ENCODE data around the gene TRIM71.
"Not testable (repeated sequence)": the region's sequence is repeated elsewhere in the genome, so short reads cannot be mapped to it uniquely, and the experiment has no call there.

TRIM71 gene

DNA sequence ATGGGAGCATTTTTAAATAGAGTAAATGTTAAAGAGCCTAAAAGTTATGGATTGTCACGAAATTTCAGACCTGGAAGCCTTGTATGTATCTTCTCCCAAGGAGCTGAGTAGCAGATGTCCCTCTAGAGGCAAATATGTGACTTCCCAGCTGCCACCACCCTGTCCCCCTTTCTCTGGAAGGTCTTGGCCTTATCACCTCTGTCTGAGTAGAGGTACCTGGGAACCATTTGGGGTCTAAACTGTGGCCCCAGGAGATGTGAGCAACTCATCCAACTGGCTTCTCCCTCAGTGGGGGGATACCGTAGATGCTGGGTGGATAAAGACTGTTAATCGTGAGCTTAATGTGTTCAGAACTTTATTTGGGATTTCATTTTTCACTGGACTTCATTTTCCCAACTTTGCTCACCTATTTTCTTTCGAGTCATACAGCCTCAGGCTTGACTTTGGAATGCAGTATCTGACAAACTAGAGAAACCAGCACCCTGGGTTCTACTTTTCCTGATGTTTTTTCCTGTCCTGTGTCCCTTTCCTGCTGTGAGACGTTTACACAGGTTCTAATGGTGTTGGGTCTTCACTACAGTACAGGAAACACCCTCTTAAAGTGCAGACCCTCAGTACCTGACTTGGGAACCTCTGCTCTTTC is 80.3 kb downstream of the TRIM71 start:
- TF ChIP-seq TAF1 (IDR thresholded peaks at IDR 0.05; ENCODE audit: borderline replicate concordance, low read depth, low read length): no peak
- TF ChIP-seq POLR2A (IDR thresholded peaks at IDR 0.05; ENCODE audit: low read depth, low read length): no peak
- TF ChIP-seq POLR2AphosphoS5 (IDR thresholded peaks at IDR 0.05; ENCODE audit: low read depth, low read length): no peak
- FAIRE-seq (no peak), DNase-seq (ENCODE audit: insufficient read length) (no peak)

DNA sequence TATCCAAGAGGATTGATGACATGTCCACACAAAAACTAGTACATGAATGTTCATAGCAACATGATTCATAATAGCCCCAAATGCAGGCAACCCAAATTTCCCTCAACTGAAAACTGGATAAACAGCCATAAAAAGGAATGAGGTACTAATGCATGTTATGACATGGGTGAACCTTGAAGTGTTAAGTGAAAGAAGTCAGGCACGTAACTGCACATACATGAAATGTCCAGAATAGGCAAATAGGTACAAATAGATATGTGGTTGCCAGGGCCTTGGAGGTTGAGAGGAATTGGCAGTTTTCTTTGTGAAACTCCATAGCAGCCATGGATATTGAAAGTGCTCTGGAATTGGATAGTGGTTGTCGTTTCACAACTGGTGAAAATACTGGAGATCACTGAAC is 81.5 kb downstream of the TRIM71 start:
- FAIRE-seq (no peak), DNase-seq (ENCODE audit: insufficient read length) (no peak)
- TF ChIP-seq POLR2A (IDR thresholded peaks at IDR 0.05; ENCODE audit: low read depth, low read length) (no peak), POLR2AphosphoS5 (IDR thresholded peaks at IDR 0.05; ENCODE audit: low read depth, low read length) (no peak), TAF1 (IDR thresholded peaks at IDR 0.05; ENCODE audit: borderline replicate concordance, low read depth, low read length) (no peak)

- DNase-seq (ENCODE audit: insufficient read length) (no peak), FAIRE-seq (no peak)
- TF ChIP-seq POLR2A (IDR thresholded peaks at IDR 0.05; ENCODE audit: low read depth, low read length): no peak
- no peak for TF ChIP-seq TAF1 (IDR thresholded peaks at IDR 0.05; ENCODE audit: borderline replicate concordance, low read depth, low read length)
- TF ChIP-seq POLR2AphosphoS5 (IDR thresholded peaks at IDR 0.05; ENCODE audit: low read depth, low read length): no peak
These were observed 83.5 kb downstream of the TRIM71 start for GRCh38 chr3:32901005-32901932.

GRCh38 chr3:32902887-32903371 is 85.1 kb downstream of the TRIM71 start:
- DNase-seq (ENCODE audit: insufficient read length); FAIRE-seq: not testable (repeated sequence)

DNA sequence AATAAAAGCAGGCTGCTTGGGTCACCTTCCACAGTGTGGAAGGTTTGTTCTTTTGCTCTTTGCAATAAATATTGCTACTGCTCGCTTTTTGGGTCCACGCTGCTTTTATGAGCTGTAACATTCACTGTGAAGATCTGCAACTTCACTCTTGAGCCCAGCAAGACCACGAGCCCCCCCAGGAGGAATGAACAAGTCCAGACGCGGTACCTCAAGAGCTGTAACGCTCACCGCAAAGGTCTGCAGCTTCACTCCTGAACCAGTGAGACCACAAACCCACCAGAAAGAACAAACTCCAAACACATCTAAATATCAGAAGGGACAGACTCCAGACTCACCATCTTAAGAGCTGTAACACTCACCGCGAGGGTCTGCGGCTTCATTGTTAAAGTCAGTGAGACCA is 86.2 kb downstream of the TRIM71 start:
- FAIRE-seq (no peak), DNase-seq (ENCODE audit: insufficient read length) (no peak)
- TF ChIP-seq TAF1 (IDR thresholded peaks at IDR 0.05; ENCODE audit: borderline replicate concordance, low read depth, low read length) (no peak), POLR2A (IDR thresholded peaks at IDR 0.05; ENCODE audit: low read depth, low read length) (no peak), POLR2AphosphoS5 (IDR thresholded peaks at IDR 0.05; ENCODE audit: low read depth, low read length) (no peak)

- no peak for FAIRE-seq
- no peak for TF ChIP-seq POLR2AphosphoS5 (IDR thresholded peaks at IDR 0.05; ENCODE audit: low read depth, low read length)
- no peak for TF ChIP-seq POLR2A (IDR thresholded peaks at IDR 0.05; ENCODE audit: low read depth, low read length)
- no peak for TF ChIP-seq TAF1 (IDR thresholded peaks at IDR 0.05; ENCODE audit: borderline replicate concordance, low read depth, low read length)
These were observed 92.2 kb downstream of the TRIM71 start for GRCh38 chr3:32909999-32910398.

DNA sequence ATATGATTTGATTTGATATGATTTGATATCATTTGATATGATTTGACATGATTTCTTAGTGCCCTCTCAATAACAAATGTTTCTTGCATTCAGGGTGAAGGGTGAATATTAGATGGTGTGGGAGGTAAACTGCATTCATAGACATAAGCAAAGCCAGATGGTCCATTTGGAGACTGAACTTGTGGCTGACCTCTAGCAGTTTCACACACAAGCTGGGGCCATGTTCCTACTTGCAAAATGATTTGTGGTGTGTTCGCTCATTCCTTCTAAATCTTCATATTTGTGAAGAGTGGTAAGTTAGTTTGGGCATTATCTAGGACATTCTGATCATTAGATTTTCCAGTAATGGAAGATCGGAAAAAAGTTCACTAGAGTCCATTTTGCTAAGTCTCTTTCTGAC is 93.2 kb downstream of the TRIM71 start:
- no peak for FAIRE-seq
- no peak for DNase-seq (ENCODE audit: insufficient read length)
- no peak for TF ChIP-seq POLR2AphosphoS5 (IDR thresholded peaks at IDR 0.05; ENCODE audit: low read depth, low read length)
- TF ChIP-seq POLR2A (IDR thresholded peaks at IDR 0.05; ENCODE audit: low read depth, low read length): no peak
- no peak for TF ChIP-seq TAF1 (IDR thresholded peaks at IDR 0.05; ENCODE audit: borderline replicate concordance, low read depth, low read length)

More at GRCh38 chr3:32909999-32910398, 92.2 kb downstream of the TRIM71 start:
- DNase-seq (ENCODE audit: insufficient read length): no peak

DNA sequence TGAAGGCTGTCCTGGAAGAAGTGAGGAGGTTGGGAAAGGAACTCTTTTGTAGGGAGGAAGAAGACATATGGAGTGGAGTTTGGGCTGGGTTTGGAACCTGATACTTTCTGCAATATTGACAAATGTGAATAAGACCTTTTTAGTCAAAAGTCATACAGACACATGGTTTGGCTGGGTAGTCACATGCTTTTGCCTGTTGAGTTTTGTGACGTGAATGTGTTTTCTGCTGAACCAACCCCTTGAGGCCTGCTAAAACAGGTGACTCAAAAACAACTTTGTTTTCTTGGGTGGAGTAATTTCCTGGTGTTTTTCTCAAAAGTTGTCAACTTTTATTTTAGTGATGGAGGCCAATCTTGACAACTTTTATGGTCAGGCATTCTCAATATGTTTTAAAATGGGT is 94.2 kb downstream of the TRIM71 start:
- no peak for DNase-seq (ENCODE audit: insufficient read length)
- no peak for TF ChIP-seq POLR2AphosphoS5 (IDR thresholded peaks at IDR 0.05; ENCODE audit: low read depth, low read length)
- TF ChIP-seq POLR2A (IDR thresholded peaks at IDR 0.05; ENCODE audit: low read depth, low read length): no peak
- no peak for TF ChIP-seq TAF1 (IDR thresholded peaks at IDR 0.05; ENCODE audit: borderline replicate concordance, low read depth, low read length)
- FAIRE-seq: no peak

DNA sequence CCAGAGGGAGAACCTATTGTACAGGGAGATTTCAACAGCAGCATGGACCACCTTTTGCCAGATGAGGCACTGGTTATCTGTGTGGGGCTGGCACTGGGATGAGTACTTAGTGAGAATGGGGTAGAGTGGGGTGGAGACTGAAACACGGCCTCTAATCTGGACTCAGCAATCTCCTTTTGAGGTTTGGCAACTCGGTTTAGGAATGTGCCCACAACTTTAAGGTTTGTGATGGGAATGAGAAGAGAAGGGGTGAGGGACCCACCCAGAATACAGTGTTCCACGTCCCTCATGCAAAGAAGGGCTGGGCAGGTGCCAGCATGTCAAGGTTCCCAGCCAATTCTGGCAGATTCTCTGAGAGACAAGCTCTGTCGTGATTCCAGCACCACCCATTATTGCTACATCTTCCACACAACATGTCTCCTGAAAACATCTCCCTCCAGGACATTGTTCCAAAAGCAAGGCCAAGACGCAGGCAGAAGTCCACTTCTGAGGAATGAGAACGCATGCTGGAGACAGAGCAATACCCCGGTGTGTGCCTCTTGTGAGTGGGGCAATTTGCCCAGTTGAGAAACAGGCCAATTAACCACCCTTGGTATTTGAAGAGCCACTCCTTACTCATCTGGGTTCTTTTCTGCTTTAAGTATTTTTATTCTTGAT is 96.1 kb downstream of the TRIM71 start:
- no peak for DNase-seq (ENCODE audit: insufficient read length)
- no peak for FAIRE-seq
- TF ChIP-seq POLR2A (IDR thresholded peaks at IDR 0.05; ENCODE audit: low read depth, low read length) (no peak), POLR2AphosphoS5 (IDR thresholded peaks at IDR 0.05; ENCODE audit: low read depth, low read length) (no peak), TAF1 (IDR thresholded peaks at IDR 0.05; ENCODE audit: borderline replicate concordance, low read depth, low read length) (no peak)

DNA sequence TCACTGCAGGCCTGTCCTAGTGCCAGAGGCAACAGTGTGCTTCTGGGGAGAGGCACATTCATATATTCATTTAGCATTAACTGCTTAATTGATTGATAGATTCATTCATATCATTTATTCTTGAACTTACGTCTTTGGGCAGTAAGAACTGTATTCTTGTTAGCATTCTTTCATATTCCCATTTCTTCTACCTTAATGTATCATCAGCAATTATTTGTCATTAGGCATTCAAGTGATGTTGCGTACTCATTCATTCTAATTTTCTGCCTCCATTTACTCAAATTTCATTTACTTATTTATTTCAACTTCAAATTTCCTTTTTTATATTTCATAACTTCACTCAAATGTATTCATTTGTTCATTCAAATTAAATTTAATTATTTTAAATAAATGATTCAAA is 102.1 kb downstream of the TRIM71 start:
- TF ChIP-seq TAF1 (IDR thresholded peaks at IDR 0.05; ENCODE audit: borderline replicate concordance, low read depth, low read length) (no peak), POLR2A (IDR thresholded peaks at IDR 0.05; ENCODE audit: low read depth, low read length) (no peak), POLR2AphosphoS5 (IDR thresholded peaks at IDR 0.05; ENCODE audit: low read depth, low read length) (no peak)
- DNase-seq (ENCODE audit: insufficient read length): no peak
- FAIRE-seq: no peak

DNA sequence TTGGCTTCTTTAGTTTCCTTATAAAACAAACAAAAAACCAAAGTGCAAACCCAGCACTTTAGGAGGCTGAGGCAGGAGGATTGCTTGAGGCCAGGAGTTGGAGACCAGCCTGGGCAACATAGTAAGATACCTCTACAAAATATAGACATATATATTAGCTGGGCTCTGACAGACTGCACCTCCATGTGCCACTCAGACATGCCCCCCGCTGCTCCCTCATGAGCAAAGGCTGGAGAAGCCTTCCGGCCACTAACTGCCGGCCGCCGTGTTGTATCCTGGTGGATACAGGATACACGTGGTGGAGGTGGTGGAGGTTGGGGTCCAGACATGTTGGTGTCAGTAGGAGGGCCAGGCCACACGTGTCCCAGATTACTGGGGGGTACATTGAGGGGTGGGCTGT is 104.3 kb downstream of the TRIM71 start:
- DNase-seq (ENCODE audit: insufficient read length) (no peak), FAIRE-seq (no peak)
- TF ChIP-seq POLR2AphosphoS5 (IDR thresholded peaks at IDR 0.05; ENCODE audit: low read depth, low read length): no peak
- no peak for TF ChIP-seq TAF1 (IDR thresholded peaks at IDR 0.05; ENCODE audit: borderline replicate concordance, low read depth, low read length)
- no peak for TF ChIP-seq POLR2A (IDR thresholded peaks at IDR 0.05; ENCODE audit: low read depth, low read length)
